HepG2 (cell line): ENCODE results near the gene SLC7A10. TPM values are rescaled to one million over a fixed set of nuclear protein-coding genes. Genes with fewer than 3 reads are reported as not detected.

ENCODE experiments used
- CHD2 ChIP-seq: IDR thresholded peaks from 2 replicates; pipeline ENCODE4 v1.6.1; 2011; ENCODE audit warnings: low read depth, low read length, improper control_type of control experiment
- FOXK2 ChIP-seq: fragments of 450-650 bp; IDR thresholded peaks from 2 replicates; pipeline ENCODE4 v1.6.1; 2016
- TCF7 ChIP-seq: sonication (generic); IDR thresholded peaks from 2 replicates; pipeline ENCODE4 v1.6.1; 2016; ENCODE audit warnings: antibody characterized with exemption, low read depth
- TOPORS ChIP-seq: sonication (generic); formaldehyde crosslinking; IDR thresholded peaks from 2 replicates; pipeline ENCODE4 v1.8.0; 2023; ENCODE audit warnings: mild to moderate bottlenecking, missing genetic modification reagents
- ZBTB21 ChIP-seq: sonication (generic); formaldehyde crosslinking; IDR thresholded peaks from 2 replicates; pipeline ENCODE4 v1.4.0; 2020; ENCODE audit warnings: missing genetic modification reagents
- ZBTB7B ChIP-seq: sonication (generic); formaldehyde crosslinking; IDR thresholded peaks from 2 replicates; pipeline ENCODE4 v1.4.0; 2020; ENCODE audit warnings: missing genetic modification reagents
- ZNF276 ChIP-seq: sonication (generic); formaldehyde crosslinking; IDR thresholded peaks from 2 replicates; pipeline ENCODE4 v1.4.0; 2020; ENCODE audit warnings: mild to moderate bottlenecking, low read depth, missing genetic modification reagents
- ZNF337 ChIP-seq: sonication (generic); formaldehyde crosslinking; IDR thresholded peaks from 2 replicates; pipeline ENCODE4 v1.5.1; 2020; ENCODE audit warnings: missing genetic modification reagents, low read depth, mild to moderate bottlenecking, borderline replicate concordance
- polyA plus RNA-seq, 8 experiments: library from polyadenylated mRNA; depleted of rRNA in 3 of 8; stranded (reverse) in 7 of 8; unstranded in 1 of 8; fragments of >200 nt; fragmentation: Illumina TruSeq in 4 of 8; extraction: Trizol in 4 of 8; gene quantifications; 2 replicates each; pipeline versions ENCODE4 v1.2.1 to v1.2.3, GENCODE V29; 2011 to 2016; ENCODE audit warnings: low read depth in 4 of 8, missing spikeins in 1 of 8, mixed read lengths in 1 of 8; ENCODE audit not compliant: insufficient read depth in 1 of 8
- total RNA-seq, 5 experiments: library from RNA; depleted of rRNA; stranded (reverse); fragments of >200 nt; fragmentation: Illumina TruSeq; extraction: Trizol; gene quantifications; 2 replicates each; pipeline ENCODE4 v1.2.3, GENCODE V29; 2016; ENCODE audit warnings: low read depth in 1 of 5
- TF ChIP-seq, protein P1 (sequence below): IDR thresholded peaks from 2 replicates; pipeline ENCODE4 v1.6.1; 2012; ENCODE audit warnings: low read length, improper control_type of control experiment

Gene SLC7A10
- total and polyA plus RNA-seq, 2 of the 13 experiments (the other 11 are each of a cell fraction or from before 2014, with no cell fraction given): 1.1 to 2.2 TPM

- TF ChIP-seq ZBTB21 (no peak), CHD2 (no peak), ZNF276 (CRISPR knock-in tag) (no peak), FOXK2 (no peak), TCF7 (no peak), ZNF337 (no peak), ZBTB7B (CRISPR knock-in tag) (no peak; the same call in 1 of the 2 replicates), TOPORS (CRISPR knock-in tag) (0 out of 2 replicates have a peak, but pooled peaks have one; percentile 7)
- TF ChIP-seq, protein P1, sequence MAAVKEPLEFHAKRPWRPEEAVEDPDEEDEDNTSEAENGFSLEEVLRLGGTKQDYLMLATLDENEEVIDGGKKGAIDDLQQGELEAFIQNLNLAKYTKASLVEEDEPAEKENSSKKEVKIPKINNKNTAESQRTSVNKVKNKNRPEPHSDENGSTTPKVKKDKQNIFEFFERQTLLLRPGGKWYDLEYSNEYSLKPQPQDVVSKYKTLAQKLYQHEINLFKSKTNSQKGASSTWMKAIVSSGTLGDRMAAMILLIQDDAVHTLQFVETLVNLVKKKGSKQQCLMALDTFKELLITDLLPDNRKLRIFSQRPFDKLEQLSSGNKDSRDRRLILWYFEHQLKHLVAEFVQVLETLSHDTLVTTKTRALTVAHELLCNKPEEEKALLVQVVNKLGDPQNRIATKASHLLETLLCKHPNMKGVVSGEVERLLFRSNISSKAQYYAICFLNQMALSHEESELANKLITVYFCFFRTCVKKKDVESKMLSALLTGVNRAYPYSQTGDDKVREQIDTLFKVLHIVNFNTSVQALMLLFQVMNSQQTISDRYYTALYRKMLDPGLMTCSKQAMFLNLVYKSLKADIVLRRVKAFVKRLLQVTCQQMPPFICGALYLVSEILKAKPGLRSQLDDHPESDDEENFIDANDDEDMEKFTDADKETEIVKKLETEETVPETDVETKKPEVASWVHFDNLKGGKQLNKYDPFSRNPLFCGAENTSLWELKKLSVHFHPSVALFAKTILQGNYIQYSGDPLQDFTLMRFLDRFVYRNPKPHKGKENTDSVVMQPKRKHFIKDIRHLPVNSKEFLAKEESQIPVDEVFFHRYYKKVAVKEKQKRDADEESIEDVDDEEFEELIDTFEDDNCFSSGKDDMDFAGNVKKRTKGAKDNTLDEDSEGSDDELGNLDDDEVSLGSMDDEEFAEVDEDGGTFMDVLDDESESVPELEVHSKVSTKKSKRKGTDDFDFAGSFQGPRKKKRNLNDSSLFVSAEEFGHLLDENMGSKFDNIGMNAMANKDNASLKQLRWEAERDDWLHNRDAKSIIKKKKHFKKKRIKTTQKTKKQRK: no peak
Measured at GRCh38 chr19:33177417-33177979, 48.2 kb downstream of the SLC7A10 start (continued).
